ENCODE measurements around the gene IFT25. TPM values are rescaled to one million over a fixed set of nuclear protein-coding genes. Genes with fewer than 3 reads are reported as not detected.

The IFT25 gene
- total RNA-seq, 2 experiments from 2014 or later: 71.8 to 74.3 TPM

DNA sequence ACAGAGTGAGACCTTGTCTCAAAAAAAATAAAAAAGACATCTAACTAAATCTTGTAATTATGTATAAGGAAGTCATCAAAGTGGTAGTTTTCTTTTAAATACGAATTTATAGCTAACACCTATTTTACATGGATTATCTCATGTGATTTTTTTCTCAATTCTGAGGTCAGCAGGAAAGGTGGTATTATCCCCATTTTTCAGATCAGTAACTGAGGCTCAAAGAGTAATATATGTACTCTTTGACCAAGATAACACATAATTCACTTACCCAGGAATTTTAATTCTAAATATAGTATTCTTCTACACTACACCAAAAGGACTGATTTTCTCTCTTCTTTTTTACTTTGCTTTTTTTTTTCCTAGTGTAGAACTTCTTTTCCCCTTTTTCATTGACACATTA is 9.1 kb downstream of the IFT25 start:
- peaks cover 12% of the 10 kb centered on the region for H3K9me3 Mint-ChIP-seq
- POLR2A ChIA-PET: interaction anchor here (0.7 kb wide), 1 partner anchor 40 kb away, joined by 4 read pairs; no protein-coding TSS in a partner anchor
- CTCF ChIA-PET: interaction anchor here (0.6 to 1.4 kb wide), 3 partner anchors 9 to 377 kb away, joined by 3 to 5 read pairs (median 3); partner anchors contain the start of gene IFT25
- H3K4me3 Mint-ChIP-seq: no peak overlapping the region
- no peaks in the 10 kb centered on the region for H3K27me3 Mint-ChIP-seq
- H3K27ac Mint-ChIP-seq: peak overlapping the region; percentile 6
- peaks cover 77% of the 10 kb centered on the region for H3K36me3 Mint-ChIP-seq (ENCODE audit: low read depth)
- no peak for DNase-seq
- H3K4me1 Mint-ChIP-seq: peaks cover 10% of the 10 kb centered on the region

DNA sequence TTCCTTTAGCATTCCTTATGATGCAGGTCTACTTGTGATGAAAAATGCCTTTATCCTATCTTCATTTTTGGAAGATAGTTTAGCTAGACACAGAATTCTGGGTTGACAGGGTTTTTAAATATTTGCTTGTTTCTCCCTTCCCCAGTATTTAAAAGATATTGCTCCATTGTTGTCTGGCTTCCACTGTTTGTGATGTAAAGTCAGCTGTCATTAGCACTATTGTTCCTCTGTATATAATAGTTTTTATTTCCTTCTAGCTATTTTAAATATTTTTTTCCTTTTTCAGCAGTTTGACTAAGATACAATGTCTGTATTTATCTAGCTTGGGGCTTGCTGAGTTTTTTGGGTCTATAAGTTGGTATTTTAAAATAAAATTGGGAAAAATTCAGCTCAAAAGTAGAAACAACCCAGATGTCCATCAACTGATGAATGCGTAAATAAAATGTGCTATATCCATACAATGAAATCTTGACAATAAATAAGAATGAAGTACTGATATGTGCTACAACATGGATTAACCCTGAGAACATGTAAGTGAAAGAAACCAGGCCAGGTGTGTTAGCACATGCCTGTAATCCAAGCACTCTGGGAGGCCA is 11.2 kb downstream of the IFT25 start:
- no peak overlapping the region for H3K27ac Mint-ChIP-seq
- peaks cover 12% of the 10 kb centered on the region for H3K9me3 Mint-ChIP-seq
- H3K27me3 Mint-ChIP-seq: no peaks in the 10 kb centered on the region
- peaks cover 79% of the 10 kb centered on the region for H3K36me3 Mint-ChIP-seq (ENCODE audit: low read depth)
- POLR2A ChIA-PET: no interaction called here
- H3K4me1 Mint-ChIP-seq: peaks cover 4% of the 10 kb centered on the region
- H3K4me3 Mint-ChIP-seq: no peak overlapping the region
- CTCF ChIA-PET: interaction anchor here (0.6 to 1.5 kb wide), 3 partner anchors 10 to 17 kb away, joined by 3 read pairs; partner anchors contain the start of gene IFT25
- no peak for DNase-seq

DNA sequence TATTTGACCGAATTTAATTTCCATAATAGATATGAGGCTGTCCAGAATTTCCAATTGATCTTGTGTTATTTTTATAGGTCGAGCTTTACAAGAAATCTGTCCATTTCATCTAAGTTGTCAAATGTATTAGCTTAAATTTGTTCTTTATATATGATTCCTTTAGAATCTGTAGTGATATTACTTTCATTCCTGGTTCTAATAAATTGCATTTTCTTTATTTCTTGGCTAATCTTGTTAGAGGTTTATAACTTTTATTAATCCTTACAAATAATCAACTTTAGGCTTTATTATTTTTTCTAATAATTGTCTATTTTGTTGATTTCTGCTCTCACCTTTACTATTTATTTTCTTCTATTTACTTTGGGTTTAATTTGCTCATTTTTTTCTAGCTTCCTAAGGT is 14.0 kb downstream of the IFT25 start:
- Mint-ChIP-seq H3K4me3 (no peak overlapping the region), H3K27ac (no peak overlapping the region), H3K4me1 (no peaks in the 10 kb centered on the region), H3K27me3 (no peaks in the 10 kb centered on the region), H3K36me3 (ENCODE audit: low read depth) (peaks cover 80% of the 10 kb centered on the region), H3K9me3 (peaks cover 12% of the 10 kb centered on the region)
- DNase-seq: no peak
- POLR2A ChIA-PET: no interaction called here
- CTCF ChIA-PET: no interaction called here

DNA sequence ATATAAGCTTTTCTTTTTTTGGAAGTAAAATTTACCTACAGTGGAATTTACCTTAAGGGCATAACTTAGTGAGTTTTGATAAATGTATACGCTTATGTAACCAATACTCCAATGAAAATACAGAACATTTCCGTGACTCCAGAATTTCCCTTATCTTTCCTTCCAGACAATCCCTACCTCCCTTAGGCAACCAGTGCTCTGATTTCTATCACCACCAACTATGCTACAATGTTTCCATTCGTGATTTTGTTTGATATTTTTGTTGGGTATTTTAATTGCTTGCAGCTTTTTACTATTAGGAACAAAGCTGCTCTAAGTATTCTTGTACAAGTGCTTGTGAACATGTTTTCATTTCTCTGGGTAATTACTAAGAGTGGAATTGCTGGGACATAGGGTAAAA is 14.6 kb downstream of the IFT25 start:
- no peak for DNase-seq
- H3K4me3 Mint-ChIP-seq: no peak overlapping the region
- POLR2A ChIA-PET: no interaction called here
- H3K4me1 Mint-ChIP-seq: no peaks in the 10 kb centered on the region
- CTCF ChIA-PET: interaction anchor here (0.7 to 0.8 kb wide), 2 partner anchors 11 kb away, joined by 3 read pairs; no protein-coding TSS in a partner anchor
- H3K36me3 Mint-ChIP-seq (ENCODE audit: low read depth): peaks cover 78% of the 10 kb centered on the region
- no peak overlapping the region for H3K27ac Mint-ChIP-seq
- no peaks in the 10 kb centered on the region for H3K27me3 Mint-ChIP-seq
- H3K9me3 Mint-ChIP-seq: peaks cover 12% of the 10 kb centered on the region

DNA sequence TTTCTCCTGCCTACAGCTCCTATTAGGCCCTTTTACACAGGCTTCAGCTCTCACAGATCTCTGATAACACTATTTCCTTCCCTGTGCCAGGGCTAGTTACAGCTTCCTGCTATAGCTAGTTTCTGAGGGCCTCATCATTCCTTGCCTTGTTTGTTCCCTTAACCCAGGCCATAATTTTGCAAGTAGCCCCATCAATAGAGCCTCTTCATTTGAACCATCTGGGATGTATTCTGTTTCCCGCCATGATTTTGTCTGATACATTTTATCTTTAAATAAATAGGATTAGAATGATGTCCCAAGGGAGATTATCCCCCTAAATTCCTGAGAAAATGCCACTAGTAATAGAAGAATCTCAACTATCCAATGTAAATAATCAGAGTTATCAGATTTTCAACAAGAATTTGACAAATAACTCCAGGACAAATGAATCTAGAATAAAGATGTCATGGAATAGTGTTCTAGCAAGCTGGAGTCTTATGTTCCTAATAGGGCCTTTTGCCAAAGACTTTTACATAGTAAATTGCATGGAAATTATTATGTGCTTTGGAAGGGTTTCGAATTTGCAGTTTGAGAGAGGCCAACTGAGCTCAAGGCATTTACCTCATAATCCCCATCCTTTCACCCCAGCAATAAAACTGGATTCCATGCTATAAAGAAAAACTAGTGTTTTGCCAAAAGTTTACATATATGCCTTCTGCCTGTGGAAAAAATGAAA is 16.1 kb downstream of the IFT25 start:
- Mint-ChIP-seq H3K27ac (no peak overlapping the region), H3K36me3 (ENCODE audit: low read depth) (peaks cover 70% of the 10 kb centered on the region), H3K4me3 (no peak overlapping the region)

DNA sequence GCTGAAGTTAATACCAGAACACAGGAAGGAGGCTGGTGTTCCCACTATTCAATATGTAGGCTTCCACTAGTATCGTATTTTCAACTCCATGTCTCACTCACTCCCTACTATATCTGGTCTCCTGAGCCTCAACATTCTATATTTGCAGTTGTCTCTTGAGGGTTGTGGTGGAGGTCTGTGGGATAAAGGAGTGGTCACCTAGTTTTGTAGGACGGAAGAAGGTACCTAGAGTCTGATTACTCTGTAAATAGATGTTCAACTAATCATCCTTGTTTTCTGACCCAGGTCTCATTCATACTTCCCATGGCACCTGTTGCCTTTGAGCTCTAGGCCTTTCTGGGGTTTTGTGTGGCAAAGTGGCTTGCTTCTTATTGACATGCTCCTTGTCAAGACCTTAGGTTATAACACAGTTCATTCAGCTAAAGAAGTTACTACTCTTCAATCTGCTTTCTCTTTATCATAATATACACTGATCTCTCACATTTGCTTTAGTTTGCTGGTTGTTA is 18.1 kb downstream of the IFT25 start:
- Mint-ChIP-seq H3K36me3 (ENCODE audit: low read depth) (peaks cover 58% of the 10 kb centered on the region), H3K27me3 (no peaks in the 10 kb centered on the region), H3K27ac (no peak overlapping the region), H3K4me1 (no peaks in the 10 kb centered on the region), H3K9me3 (peaks cover 2% of the 10 kb centered on the region), H3K4me3 (no peak overlapping the region)
- ChIA-PET POLR2A (no interaction called here), CTCF (interaction anchor here (0.8 kb wide), 1 partner anchor 14 kb away, joined by 3 read pairs; no protein-coding TSS in a partner anchor)
- no peak for DNase-seq

More for the DNA sequence above, 16.1 kb downstream of the IFT25 start:
- no peaks in the 10 kb centered on the region for H3K27me3 Mint-ChIP-seq
- no peak for DNase-seq
- CTCF ChIA-PET: interaction anchor here (0.9 kb wide), 1 partner anchor 8 kb away, joined by 3 read pairs; no protein-coding TSS in a partner anchor
- no peaks in the 10 kb centered on the region for H3K4me1 Mint-ChIP-seq
- H3K9me3 Mint-ChIP-seq: peaks cover 5% of the 10 kb centered on the region
- POLR2A ChIA-PET: no interaction called here

DNA sequence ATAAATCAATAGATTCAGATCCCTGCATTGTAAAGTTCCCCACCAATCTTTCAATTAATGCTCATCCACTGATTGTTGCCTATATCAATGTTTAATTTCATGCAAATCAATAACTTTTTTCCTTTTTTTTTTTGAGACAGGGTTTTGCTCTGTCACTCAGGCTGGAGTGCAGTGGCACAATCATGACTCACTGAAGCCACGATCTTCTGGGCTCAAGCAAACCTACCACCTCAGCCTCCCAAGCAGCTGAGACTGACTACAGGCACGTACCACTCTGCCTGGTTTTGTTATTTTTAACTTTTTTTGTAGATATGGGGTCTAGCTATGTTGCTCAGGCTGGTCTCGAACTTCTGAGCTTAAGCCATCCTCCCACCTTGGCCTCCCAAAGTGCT is 25.8 kb downstream of the IFT25 start:
- CTCF ChIA-PET: interaction anchor here (0.5 to 1.1 kb wide), 6 partner anchors 11 to 566 kb away, joined by 3 read pairs; partner anchors contain the start of genes IFT25 and YIPF1
- Mint-ChIP-seq H3K4me3 (peak overlapping the region; percentile 43), H3K9me3 (no peaks in the 10 kb centered on the region), H3K36me3 (ENCODE audit: low read depth) (peaks cover 34% of the 10 kb centered on the region), H3K27me3 (no peaks in the 10 kb centered on the region), H3K27ac (peak overlapping the region; percentile 84), H3K4me1 (peaks cover 37% of the 10 kb centered on the region)
- no peak for DNase-seq
- POLR2A ChIA-PET: no interaction called here

DNA sequence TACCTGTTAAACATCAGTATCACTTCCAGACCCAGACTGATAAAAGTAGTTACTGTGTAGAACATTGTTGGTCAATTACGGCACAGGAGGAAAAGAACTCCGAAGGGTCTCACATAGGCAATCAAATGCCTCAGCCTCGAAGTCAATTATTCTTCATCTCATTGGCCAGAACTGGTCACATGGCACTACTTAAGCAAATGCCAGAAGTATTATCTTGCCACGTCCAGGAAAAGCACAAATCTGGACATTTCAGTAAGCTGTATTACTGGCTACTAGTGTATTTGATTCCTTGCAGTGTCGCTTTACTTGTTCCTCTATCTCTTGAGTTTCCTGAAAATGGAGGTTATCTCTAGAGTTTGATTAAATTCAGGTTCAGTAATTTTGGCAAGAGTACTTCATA is 27.2 kb downstream of the IFT25 start:
- Mint-ChIP-seq H3K27me3 (no peaks in the 10 kb centered on the region), H3K4me3 (no peak overlapping the region), H3K4me1 (peaks cover 37% of the 10 kb centered on the region), H3K27ac (no peak overlapping the region), H3K9me3 (no peaks in the 10 kb centered on the region), H3K36me3 (ENCODE audit: low read depth) (peaks cover 31% of the 10 kb centered on the region)
- POLR2A ChIA-PET: no interaction called here
- CTCF ChIA-PET: interaction anchor here (0.6 kb wide), 1 partner anchor 30 kb away, joined by 4 read pairs; no protein-coding TSS in a partner anchor
- no peak for DNase-seq

DNA sequence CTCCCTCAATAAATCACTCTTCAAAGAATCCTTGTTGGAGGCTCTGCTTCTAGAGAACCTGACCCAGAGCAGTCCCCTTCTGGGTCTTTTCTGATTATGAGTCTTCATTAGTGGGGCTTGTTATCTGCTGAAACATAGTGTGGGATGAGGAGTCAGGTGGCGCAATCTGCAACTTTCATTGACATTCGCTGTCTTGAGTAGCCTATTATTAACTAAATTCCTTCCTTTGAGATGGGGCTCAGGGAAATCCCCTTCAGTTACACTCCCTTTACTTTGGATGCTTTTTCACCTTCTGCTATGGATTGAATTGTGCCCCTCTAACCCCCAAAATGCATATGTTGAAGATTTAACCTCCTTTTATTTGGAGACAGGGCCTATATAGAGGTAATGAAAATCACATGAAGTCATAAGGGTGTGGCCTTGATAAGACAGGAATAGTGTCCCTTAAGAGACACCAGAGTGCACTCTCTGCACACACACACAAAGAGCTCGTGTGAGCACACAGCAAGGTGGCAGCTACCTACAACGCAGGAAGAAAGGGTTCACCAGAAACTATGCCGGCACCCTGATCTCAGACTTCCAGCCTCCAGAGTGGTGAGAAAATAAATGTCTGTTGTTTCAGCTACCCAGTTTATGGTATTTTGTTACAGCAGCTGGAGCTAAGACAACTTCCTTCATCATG is 32.0 kb downstream of the IFT25 start:
- Mint-ChIP-seq H3K36me3 (ENCODE audit: low read depth) (peaks cover 17% of the 10 kb centered on the region), H3K27me3 (no peaks in the 10 kb centered on the region), H3K9me3 (no peaks in the 10 kb centered on the region), H3K4me1 (peaks cover 16% of the 10 kb centered on the region), H3K4me3 (no peak overlapping the region), H3K27ac (no peak overlapping the region)
- ChIA-PET POLR2A (no interaction called here), CTCF (interaction anchor here (0.6 to 2.0 kb wide), 4 partner anchors 10 to 107 kb away, joined by 3 to 6 read pairs (median 4); no protein-coding TSS in a partner anchor)
- no peak for DNase-seq

DNA sequence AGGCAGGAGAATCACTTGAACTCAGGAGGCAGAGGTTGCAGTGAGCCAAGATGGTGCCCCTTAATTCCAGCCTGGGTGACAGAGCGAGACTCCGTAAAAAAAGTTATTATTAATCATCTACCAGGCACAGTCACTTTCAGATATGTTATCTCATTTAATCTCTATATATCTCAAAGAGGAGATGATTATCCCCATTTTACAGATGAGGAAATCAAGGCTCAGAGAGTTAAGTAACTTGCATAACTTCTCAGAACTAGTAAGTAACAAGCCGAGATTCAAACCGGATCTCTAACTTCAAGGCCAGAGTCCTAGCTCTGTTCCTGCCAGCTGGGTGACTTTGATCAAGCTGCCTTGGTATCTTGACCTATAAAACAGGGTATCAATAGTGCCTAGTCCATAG is 34.1 kb downstream of the IFT25 start:
- no peak for DNase-seq
- ChIA-PET CTCF (interaction anchor here (0.6 to 0.8 kb wide), 2 partner anchors 32 to 51 kb away, joined by 3 to 5 read pairs; no protein-coding TSS in a partner anchor), POLR2A (no interaction called here)
- peaks cover 16% of the 10 kb centered on the region for H3K36me3 Mint-ChIP-seq (ENCODE audit: low read depth)
- H3K27me3 Mint-ChIP-seq: no peaks in the 10 kb centered on the region
- no peaks in the 10 kb centered on the region for H3K9me3 Mint-ChIP-seq
- H3K4me1 Mint-ChIP-seq: peaks cover 9% of the 10 kb centered on the region
- no peak overlapping the region for H3K27ac Mint-ChIP-seq
- no peak overlapping the region for H3K4me3 Mint-ChIP-seq

DNA sequence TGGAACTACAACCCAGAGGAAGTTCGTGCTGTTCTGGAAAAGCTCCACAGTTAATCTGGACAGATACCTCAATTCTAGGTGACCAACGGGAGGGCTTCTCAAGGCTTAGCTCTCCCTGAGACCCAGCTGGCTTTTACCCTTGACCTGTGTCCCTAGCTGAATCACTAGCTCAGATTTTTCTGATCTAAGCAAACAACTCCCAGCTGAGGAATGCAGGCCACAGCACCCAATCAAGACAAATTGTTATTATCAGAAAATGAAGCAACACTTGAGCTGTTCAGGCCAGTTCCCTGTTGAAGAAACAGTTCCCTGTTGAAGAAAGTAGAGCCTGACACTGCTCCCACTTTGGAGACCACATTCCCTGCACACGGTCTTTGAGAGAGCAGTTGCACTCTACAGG is 35.6 kb downstream of the IFT25 start:
- no peak overlapping the region for H3K4me3 Mint-ChIP-seq
- no peaks in the 10 kb centered on the region for H3K9me3 Mint-ChIP-seq
- no peaks in the 10 kb centered on the region for H3K27me3 Mint-ChIP-seq
- ChIA-PET POLR2A (no interaction called here), CTCF (interaction anchor here (1.7 kb wide), 1 partner anchor 12 kb away, joined by 5 read pairs; no protein-coding TSS in a partner anchor)
- no peak overlapping the region for H3K27ac Mint-ChIP-seq
- DNase-seq: no peak
- H3K36me3 Mint-ChIP-seq (ENCODE audit: low read depth): peaks cover 11% of the 10 kb centered on the region
- no peaks in the 10 kb centered on the region for H3K4me1 Mint-ChIP-seq

DNA sequence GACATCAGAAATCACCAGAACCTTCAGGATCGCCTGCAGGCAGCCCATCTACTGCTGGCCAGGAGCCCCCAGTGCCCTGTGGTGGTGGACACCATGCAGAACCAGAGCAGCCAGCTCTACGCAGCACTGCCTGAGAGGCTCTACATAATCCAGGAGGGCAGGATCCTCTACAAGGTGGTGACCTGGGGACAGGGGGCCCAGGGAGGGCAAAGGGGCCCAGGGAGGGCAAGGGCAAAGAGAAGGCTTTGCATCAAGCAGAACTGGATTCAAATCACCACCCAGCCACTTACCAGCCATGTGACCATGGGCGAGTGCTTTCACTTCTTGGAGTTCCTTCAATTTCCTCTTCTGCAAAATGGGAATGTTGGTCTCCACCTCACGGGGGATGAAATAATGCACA is 39.4 kb downstream of the IFT25 start:
- POLR2A ChIA-PET: no interaction called here
- Mint-ChIP-seq H3K27ac (no peak overlapping the region), H3K4me3 (no peak overlapping the region), H3K4me1 (peaks cover 4% of the 10 kb centered on the region), H3K9me3 (no peaks in the 10 kb centered on the region), H3K36me3 (ENCODE audit: low read depth) (peaks cover 5% of the 10 kb centered on the region), H3K27me3 (no peaks in the 10 kb centered on the region)
- no peak for DNase-seq
- CTCF ChIA-PET: no interaction called here

DNA sequence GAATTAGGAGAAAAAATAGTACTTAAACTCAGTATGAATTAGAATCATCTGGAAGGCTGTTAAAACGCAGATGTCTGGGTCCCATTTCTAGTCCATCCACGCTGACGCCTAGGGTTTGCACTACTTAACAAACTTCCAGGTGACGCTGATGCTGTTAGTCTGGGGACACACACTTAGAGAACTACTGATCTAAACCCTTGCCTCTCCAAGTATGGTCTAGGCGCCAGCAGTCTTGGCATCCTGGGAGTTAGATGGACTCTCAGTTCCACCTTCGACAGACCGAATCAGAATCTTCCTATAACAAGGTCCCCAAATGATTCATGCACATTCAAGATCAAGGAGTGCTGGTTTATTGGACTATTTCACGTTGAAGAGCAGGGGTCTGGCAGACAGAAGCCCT is 40.0 kb downstream of the IFT25 start:
- H3K36me3 Mint-ChIP-seq (ENCODE audit: low read depth): peaks cover 5% of the 10 kb centered on the region
- no peaks in the 10 kb centered on the region for H3K27me3 Mint-ChIP-seq
- H3K4me1 Mint-ChIP-seq: peaks cover 9% of the 10 kb centered on the region
- H3K4me3 Mint-ChIP-seq: no peak overlapping the region
- CTCF ChIA-PET: no interaction called here
- DNase-seq: no peak
- H3K9me3 Mint-ChIP-seq: no peaks in the 10 kb centered on the region
- POLR2A ChIA-PET: no interaction called here
- no peak overlapping the region for H3K27ac Mint-ChIP-seq

Measured in activated CD4-positive, alpha-beta T cell treated with anti-CD3 and anti-CD28 coated beads, Interleukin-2, amount 10 ng/mL, durations not matched to agents 7 days and 5 days (primary cell).